Esophagus squamous epithelium (tissue), 5 donors: Measurements from ENCODE around the gene CSRNP3. TPM values are rescaled to one million over a fixed set of nuclear protein-coding genes. Genes with fewer than 3 reads are reported as not detected.
A peak's percentile ranks its signal among the peaks of the same experiment; 100 is the strongest.

Experiments used
- DNase-seq: peaks from one replicate; lab custom pipeline; 2025; lab: John Stamatoyannopoulos, UW
- H3K27ac ChIP-seq, 4 donors: fragments of 200-600 bp; sonication (generic); one replicate each; pipeline ENCODE4 v1.5.1; 2016 to 2019; ENCODE audit warnings: mild to moderate bottlenecking in 1 of 4
- H3K27me3 ChIP-seq, 4 donors: fragments of 200-600 bp; sonication (generic); 1 replicate in 3 of 4; 2 replicates in 1 of 4; pipeline versions ENCODE4 v1.5.1 to v1.6.0; 2017 to 2021; ENCODE audit warnings: antibody characterized with exemption in 1 of 4
- H3K36me3 ChIP-seq, 3 donors: fragments of 200-600 bp; sonication (generic); one replicate each; pipeline ENCODE4 v1.5.1; 2016 to 2019
- H3K4me1 ChIP-seq, 3 donors: fragments of 200-600 bp; sonication (generic); one replicate each; pipeline ENCODE4 v1.5.1; 2017 to 2019
- H3K4me3 ChIP-seq, 4 donors: fragments of 200-600 bp; sonication (generic); 1 replicate in 3 of 4; 2 replicates in 1 of 4; pipeline ENCODE4 v1.5.1; 2016 to 2019; ENCODE audit warnings: mild to moderate bottlenecking in 2 of 4, moderate library complexity in 1 of 4
- H3K9me3 ChIP-seq, 3 donors: fragments of 200-600 bp; sonication (generic); one replicate each; pipeline ENCODE4 v1.5.1; 2016 to 2019
- POLR2A ChIP-seq, 4 donors: fragments of 450-650 bp; IDR thresholded peaks; one replicate each; pipeline ENCODE4 v1.6.1; 2017; ENCODE audit warnings: antibody characterized with exemption in 4 of 4, mild to moderate bottlenecking in 4 of 4, moderate library complexity in 3 of 4
- WGBS, 2 donors: methylation state at CpG; one replicate each; pipeline ENCODE4 v1.1.5; 2018; 5-methylcytosine and 5-hydroxymethylcytosine counted together
- intact Hi-C: fragments of 100-400 bp; cut with DNase I; formaldehyde crosslinking; loops from one replicate; pipeline ENCODE4 v1.15.0; 2022
- total RNA-seq, 4 donors: library from RNA; depleted of rRNA; stranded (reverse); fragments of >200 nt; gene quantifications; one replicate each; pipeline ENCODE4 v1.1.0, GENCODE V29; 2016
- TF ChIP-seq, protein P1 (sequence below), 6 experiments: fragments of 450-650 bp in 4 of 6; fragments of 200-600 bp in 2 of 6; sonication (generic) in 2 of 6; IDR thresholded peaks; one replicate each; pipeline ENCODE4 v1.5.1; 2016 to 2019; ENCODE audit warnings: antibody characterized with exemption in 6 of 6, mild to moderate bottlenecking in 4 of 6, moderate library complexity in 4 of 6
- donor health status: DM: yes; HTN: yes; CAD: no.

The CSRNP3 gene, protein sequence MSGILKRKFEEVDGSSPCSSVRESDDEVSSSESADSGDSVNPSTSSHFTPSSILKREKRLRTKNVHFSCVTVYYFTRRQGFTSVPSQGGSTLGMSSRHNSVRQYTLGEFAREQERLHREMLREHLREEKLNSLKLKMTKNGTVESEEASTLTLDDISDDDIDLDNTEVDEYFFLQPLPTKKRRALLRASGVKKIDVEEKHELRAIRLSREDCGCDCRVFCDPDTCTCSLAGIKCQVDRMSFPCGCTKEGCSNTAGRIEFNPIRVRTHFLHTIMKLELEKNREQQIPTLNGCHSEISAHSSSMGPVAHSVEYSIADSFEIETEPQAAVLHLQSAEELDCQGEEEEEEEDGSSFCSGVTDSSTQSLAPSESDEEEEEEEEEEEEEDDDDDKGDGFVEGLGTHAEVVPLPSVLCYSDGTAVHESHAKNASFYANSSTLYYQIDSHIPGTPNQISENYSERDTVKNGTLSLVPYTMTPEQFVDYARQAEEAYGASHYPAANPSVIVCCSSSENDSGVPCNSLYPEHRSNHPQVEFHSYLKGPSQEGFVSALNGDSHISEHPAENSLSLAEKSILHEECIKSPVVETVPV
- total RNA-seq = 1 to 10 TPM in 1 of 4 donors, under 1 TPM in 3; 0.57 to 1.5 (median 0.81) TPM

- H3K4me1 ChIP-seq = peaks cover 0 to 24% (median 0%) of the 10 kb centered on the region in 3 donors
- 4 to 15% methylated on average over 8 of the region's 8 CpGs for WGBS, 2 donors
- H3K4me3 ChIP-seq = peak within 1 kb of the TSS; percentile 21 to 49 (median 45)
- H3K9me3 ChIP-seq = no peaks in the 10 kb centered on the region
- H3K27me3 ChIP-seq = no peaks in the 10 kb centered on the region
- intact Hi-C loops = no loop called here
- H3K36me3 ChIP-seq = no peaks in the 10 kb centered on the region
- DNase-seq = no peak
- no peak for TF ChIP-seq POLR2A (IDR thresholded peaks at IDR 0.05)
- TF ChIP-seq, protein P1, sequence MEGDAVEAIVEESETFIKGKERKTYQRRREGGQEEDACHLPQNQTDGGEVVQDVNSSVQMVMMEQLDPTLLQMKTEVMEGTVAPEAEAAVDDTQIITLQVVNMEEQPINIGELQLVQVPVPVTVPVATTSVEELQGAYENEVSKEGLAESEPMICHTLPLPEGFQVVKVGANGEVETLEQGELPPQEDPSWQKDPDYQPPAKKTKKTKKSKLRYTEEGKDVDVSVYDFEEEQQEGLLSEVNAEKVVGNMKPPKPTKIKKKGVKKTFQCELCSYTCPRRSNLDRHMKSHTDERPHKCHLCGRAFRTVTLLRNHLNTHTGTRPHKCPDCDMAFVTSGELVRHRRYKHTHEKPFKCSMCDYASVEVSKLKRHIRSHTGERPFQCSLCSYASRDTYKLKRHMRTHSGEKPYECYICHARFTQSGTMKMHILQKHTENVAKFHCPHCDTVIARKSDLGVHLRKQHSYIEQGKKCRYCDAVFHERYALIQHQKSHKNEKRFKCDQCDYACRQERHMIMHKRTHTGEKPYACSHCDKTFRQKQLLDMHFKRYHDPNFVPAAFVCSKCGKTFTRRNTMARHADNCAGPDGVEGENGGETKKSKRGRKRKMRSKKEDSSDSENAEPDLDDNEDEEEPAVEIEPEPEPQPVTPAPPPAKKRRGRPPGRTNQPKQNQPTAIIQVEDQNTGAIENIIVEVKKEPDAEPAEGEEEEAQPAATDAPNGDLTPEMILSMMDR (IDR thresholded peaks at IDR 0.05) = no peak
- peak within 1 kb of the TSS in 2 of 4 donors; percentile 34 to 36 for H3K27ac ChIP-seq
These were observed at the start of gene CSRNP3 for GRCh38 chr2:165469417-165469816. Gene CSRNP3 (plus strand): TSS chr2:165469698. CDS start chr2:165595066, 125,368 bp downstream.

- H3K4me3 ChIP-seq = no peak overlapping the region
- intact Hi-C loops = no loop called here
- no peaks in the 10 kb centered on the region for H3K36me3 ChIP-seq
- no peaks in the 10 kb centered on the region for H3K9me3 ChIP-seq
- no peak overlapping the region for H3K27ac ChIP-seq
- no peaks in the 10 kb centered on the region for H3K4me1 ChIP-seq
- DNase-seq = no peak
- no peaks in the 10 kb centered on the region for H3K27me3 ChIP-seq
- TF ChIP-seq POLR2A (IDR thresholded peaks at IDR 0.05) = no peak
- TF ChIP-seq, protein P1 (IDR thresholded peaks at IDR 0.05) = no peak
These were observed 49.3 kb upstream of the CSRNP3 start for GRCh38 chr2:165420231-165420630.

GRCh38 chr2:165423081-165423480, 46.4 kb upstream of the CSRNP3 start:
- H3K4me1 ChIP-seq = no peaks in the 10 kb centered on the region
- no peaks in the 10 kb centered on the region for H3K36me3 ChIP-seq
- H3K27ac ChIP-seq = no peak overlapping the region
- H3K4me3 ChIP-seq = no peak overlapping the region
- no peaks in the 10 kb centered on the region for H3K27me3 ChIP-seq
- DNase-seq = no peak
- H3K9me3 ChIP-seq = no peaks in the 10 kb centered on the region
- no peak for TF ChIP-seq POLR2A (IDR thresholded peaks at IDR 0.05)
- TF ChIP-seq, protein P1 (IDR thresholded peaks at IDR 0.05) = no peak
- intact Hi-C loops = no loop called here
- 81 to 88% methylated on average over 3 of the region's 3 CpGs for WGBS, 2 donors

- H3K9me3 ChIP-seq = no peaks in the 10 kb centered on the region
- H3K4me1 ChIP-seq = no peaks in the 10 kb centered on the region
- WGBS, 2 donors = 71 to 77% methylated on average over 2 of the region's 2 CpGs
- H3K27me3 ChIP-seq = no peaks in the 10 kb centered on the region
- no peak overlapping the region for H3K27ac ChIP-seq
- no peak overlapping the region for H3K4me3 ChIP-seq
- DNase-seq = no peak
- H3K36me3 ChIP-seq = no peaks in the 10 kb centered on the region
- intact Hi-C loops = no loop called here
- TF ChIP-seq POLR2A (IDR thresholded peaks at IDR 0.05) = no peak
- TF ChIP-seq, protein P1 (IDR thresholded peaks at IDR 0.05) = no peak
These were observed 43.9 kb upstream of the CSRNP3 start for GRCh38 chr2:165425556-165425955.

GRCh38 chr2:165427686-165428085, 41.8 kb upstream of the CSRNP3 start:
- Histone ChIP-seq H3K36me3 (no peaks in the 10 kb centered on the region), H3K27ac (no peak overlapping the region), H3K27me3 (no peaks in the 10 kb centered on the region), H3K9me3 (no peaks in the 10 kb centered on the region), H3K4me3 (no peak overlapping the region), H3K4me1 (no peaks in the 10 kb centered on the region)
- 83% methylated on average over 4 of the region's 4 CpGs; no CpG with 5 or more reads in 1 of the 2 donors for WGBS, 2 donors
- intact Hi-C loops = no loop called here
- TF ChIP-seq, protein P1 (IDR thresholded peaks at IDR 0.05) = no peak
- no peak for TF ChIP-seq POLR2A (IDR thresholded peaks at IDR 0.05)
- no peak for DNase-seq
